ENCODE data around the gene SNX17. TPM values are rescaled to one million over a fixed set of nuclear protein-coding genes. Genes with fewer than 3 reads are reported as not detected.
"Not testable (repeated sequence)": the region's sequence is repeated elsewhere in the genome, so short reads cannot be mapped to it uniquely, and the experiment has no call there.

The SNX17 gene
- total and polyA plus RNA-seq, 4 donors, result 77.8 to 92.6 (median 85.0) TPM

DNA sequence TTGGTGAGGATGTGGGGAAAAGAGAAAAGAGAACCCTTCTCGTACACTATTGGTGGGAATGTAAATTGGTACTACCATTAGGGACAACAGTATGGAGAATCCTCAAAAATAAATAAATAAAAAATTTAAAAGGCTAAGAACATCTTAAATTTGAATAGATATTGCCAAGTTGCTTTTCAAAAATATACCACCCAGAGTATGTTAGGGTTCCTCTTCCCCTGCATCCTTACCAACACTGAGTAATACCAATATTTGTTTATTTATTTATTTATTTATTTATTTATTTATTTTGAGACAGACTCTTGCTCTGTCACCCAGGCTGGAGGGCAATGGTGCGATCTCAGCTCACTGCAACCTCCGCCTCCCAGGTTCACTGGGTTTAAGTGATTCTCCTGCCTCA, 52.5 kb downstream of the SNX17 start:
- no peaks in the 10 kb centered on the region for H3K4me1 ChIP-seq (ENCODE audit: control insufficient read depth in 1 of 2, insufficient read depth in 2 of 2, low read length in 2 of 2)
- H3K27me3 ChIP-seq (ENCODE audit: control insufficient read depth in 1 of 2, insufficient read depth in 2 of 2, low read length in 1 of 2), result no peaks in the 10 kb centered on the region
- 95 to 99% methylated on average over 3 of the region's 3 CpGs for WGBS, 2 donors
- intact Hi-C loops (cut with DNase I), result no loop called here
- ATAC-seq (ENCODE audit: low FRiP score) (no peak), DNase-seq (no peak)
- no peak overlapping the region for H3K27ac ChIP-seq (ENCODE audit: low read depth in 1 of 2, low read length in 2 of 2)
- no peaks in the 10 kb centered on the region for H3K36me3 ChIP-seq (ENCODE audit: control insufficient read depth in 1 of 2, insufficient read depth in 2 of 2, low read length in 1 of 2)
- no peaks in the 10 kb centered on the region for H3K9me3 ChIP-seq (ENCODE audit: control insufficient read depth, low read length)
- no peak overlapping the region for H3K4me3 ChIP-seq (ENCODE audit: low read length in 2 of 2)

DNA sequence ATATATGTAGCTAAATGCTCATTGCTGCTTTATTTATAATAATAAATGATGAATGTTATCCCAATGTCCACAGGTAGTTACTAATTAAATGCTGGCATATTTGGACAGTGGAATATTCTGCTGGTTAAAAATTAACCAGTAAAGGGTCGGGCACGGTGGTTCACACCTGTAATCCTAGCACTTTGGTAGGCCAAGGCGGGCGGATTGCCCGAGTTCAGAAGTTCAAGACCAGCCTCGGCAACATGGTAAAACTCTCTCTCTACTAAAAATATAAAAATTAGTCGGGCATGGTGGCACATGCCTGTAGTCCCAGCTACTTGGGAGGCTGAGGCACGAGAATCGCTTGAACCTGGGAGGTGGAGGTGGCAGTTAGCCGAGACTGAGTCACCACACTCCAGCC, 54.6 kb downstream of the SNX17 start:
- not testable (repeated sequence) for H3K4me3 ChIP-seq (ENCODE audit: low read length in 2 of 2); ATAC-seq (ENCODE audit: low FRiP score); DNase-seq; H3K27ac ChIP-seq (ENCODE audit: low read depth in 1 of 2, low read length in 2 of 2); H3K27me3 ChIP-seq (ENCODE audit: control insufficient read depth in 1 of 2, insufficient read depth in 2 of 2, low read length in 1 of 2); H3K4me1 ChIP-seq (ENCODE audit: control insufficient read depth in 1 of 2, insufficient read depth in 2 of 2, low read length in 2 of 2); H3K36me3 ChIP-seq (ENCODE audit: control insufficient read depth in 1 of 2, insufficient read depth in 2 of 2, low read length in 1 of 2); H3K9me3 ChIP-seq (ENCODE audit: control insufficient read depth, low read length)
- WGBS, 2 donors, result 92 to 93% methylated on average over 10 of the region's 10 CpGs
- intact Hi-C loops (cut with DNase I), result loop anchor here in 1 of 2 donors (5.0 kb wide), 1 partner anchor 67 kb away; no protein-coding TSS in a partner anchor

Other genes starting within 250 kb of the SNX17 start
- gene ABHD1, start 246.8 kb upstream of the SNX17 start, total RNA-seq, result under 1 TPM in 1 of 2 donors, not detected in 1; 0.90 TPM
- under 1 TPM in 1 of 2 donors, not detected in 1; 0.08 TPM for gene ABHD1, start 246.8 kb upstream of the SNX17 start, polyA plus RNA-seq
- 10 to 100 TPM; 42.1 to 48.1 TPM for gene PREB, start 236.0 kb upstream of the SNX17 start, total RNA-seq
- gene PREB, start 236.0 kb upstream of the SNX17 start, polyA plus RNA-seq, result 10 to 100 TPM; 24.9 to 46.3 TPM
- not detected for gene PRR30, start 231.2 kb upstream of the SNX17 start, total RNA-seq
- gene PRR30, start 231.2 kb upstream of the SNX17 start, polyA plus RNA-seq, result not detected
- 1 to 10 TPM in 1 of 2 donors, under 1 TPM in 1; 0.39 to 1.1 TPM for gene TCF23, start 221.6 kb upstream of the SNX17 start, total RNA-seq
- not detected for gene TCF23, start 221.6 kb upstream of the SNX17 start, polyA plus RNA-seq
- 10 to 100 TPM; 66.9 to 93.8 TPM for gene ATRAID, start 158.6 kb upstream of the SNX17 start, total RNA-seq
- gene ATRAID, start 158.6 kb upstream of the SNX17 start, polyA plus RNA-seq, result 100 to 1,000 TPM; 144 to 176 TPM
- 10 to 100 TPM; 17.9 to 21.3 TPM for gene SLC5A6, start 158.3 kb upstream of the SNX17 start, total RNA-seq
- gene SLC5A6, start 158.3 kb upstream of the SNX17 start, polyA plus RNA-seq, result 10 to 100 TPM; 16.4 to 24.7 TPM
- 10 to 100 TPM; 19.5 to 29.7 TPM for gene CAD, start 153.2 kb upstream of the SNX17 start, total RNA-seq
- gene CAD, start 153.2 kb upstream of the SNX17 start, polyA plus RNA-seq, result 10 to 100 TPM in 1 of 2 donors, 1 to 10 TPM in 1; 6.9 to 16.9 TPM
- gene SLC30A3, start 107.6 kb upstream of the SNX17 start, total RNA-seq, result 1 to 10 TPM in 1 of 2 donors, under 1 TPM in 1; 0.78 to 1.8 TPM
- gene SLC30A3, start 107.6 kb upstream of the SNX17 start, polyA plus RNA-seq, result 10 to 100 TPM in 1 of 2 donors, 1 to 10 TPM in 1; 4.0 to 20.2 TPM
- not detected for gene DNAJC5G, start 95.2 kb upstream of the SNX17 start, total RNA-seq
- 1 to 10 TPM; 2.3 TPM for gene DNAJC5G, start 95.2 kb upstream of the SNX17 start, polyA plus RNA-seq
- gene TRIM54, start 88.2 kb upstream of the SNX17 start, total RNA-seq, result under 1 TPM; 0.18 to 0.39 TPM
- gene TRIM54, start 88.2 kb upstream of the SNX17 start, polyA plus RNA-seq, result 1 to 10 TPM; 1.4 to 5.0 TPM
- gene UCN, start 62.2 kb upstream of the SNX17 start, total RNA-seq, result 1 to 10 TPM; 1.2 to 2.2 TPM
- gene UCN, start 62.2 kb upstream of the SNX17 start, polyA plus RNA-seq, result 1 to 10 TPM in 1 of 2 donors, not detected in 1; 1.3 TPM
- gene MPV17, start 47.5 kb upstream of the SNX17 start, total RNA-seq, result 10 to 100 TPM; 49.9 to 68.7 TPM
- gene MPV17, start 47.5 kb upstream of the SNX17 start, polyA plus RNA-seq, result 10 to 100 TPM; 47.5 to 80.6 TPM
- 10 to 100 TPM; 42.7 to 60.9 TPM for gene GTF3C2, start 13.9 kb upstream of the SNX17 start, total RNA-seq
- 10 to 100 TPM; 17.0 to 20.3 TPM for gene GTF3C2, start 13.9 kb upstream of the SNX17 start, polyA plus RNA-seq
- gene EIF2B4, start 278 bp upstream of the SNX17 start, total RNA-seq, result 10 to 100 TPM; 32.2 to 42.7 TPM
- gene EIF2B4, start 278 bp upstream of the SNX17 start, polyA plus RNA-seq, result 10 to 100 TPM; 36.3 to 87.1 TPM
- gene ZNF513, start 10.1 kb downstream of the SNX17 start, total RNA-seq, result 10 to 100 TPM; 15.3 to 18.7 TPM
- gene ZNF513, start 10.1 kb downstream of the SNX17 start, polyA plus RNA-seq, result 10 to 100 TPM in 1 of 2 donors, 1 to 10 TPM in 1; 5.5 to 32.7 TPM
- gene PPM1G, start 39.0 kb downstream of the SNX17 start, total RNA-seq, result 10 to 100 TPM; 39.5 to 42.7 TPM
- gene PPM1G, start 39.0 kb downstream of the SNX17 start, polyA plus RNA-seq, result 10 to 100 TPM; 37.3 to 40.7 TPM
- gene NRBP1, start 58.0 kb downstream of the SNX17 start, total RNA-seq, result 10 to 100 TPM; 94.5 to 99.8 TPM
- gene NRBP1, start 58.0 kb downstream of the SNX17 start, polyA plus RNA-seq, result 10 to 100 TPM; 51.2 to 81.2 TPM
- 1 to 10 TPM; 1.8 to 2.4 TPM for gene KRTCAP3, start 71.8 kb downstream of the SNX17 start, total RNA-seq
- gene KRTCAP3, start 71.8 kb downstream of the SNX17 start, polyA plus RNA-seq, result 10 to 100 TPM in 1 of 2 donors, 1 to 10 TPM in 1; 3.9 to 13.9 TPM
- gene IFT172, start 119.1 kb downstream of the SNX17 start, total RNA-seq, result 10 to 100 TPM; 24.8 to 45.7 TPM
- gene IFT172, start 119.1 kb downstream of the SNX17 start, polyA plus RNA-seq, result 10 to 100 TPM in 1 of 2 donors, 1 to 10 TPM in 1; 8.1 to 64.9 TPM
- 10 to 100 TPM; 12.1 to 18.6 TPM for gene FNDC4, start 124.6 kb downstream of the SNX17 start, total RNA-seq
- 10 to 100 TPM; 21.4 to 39.0 TPM for gene FNDC4, start 124.6 kb downstream of the SNX17 start, polyA plus RNA-seq
- gene GCKR, start 126.2 kb downstream of the SNX17 start, total RNA-seq, result 1 to 10 TPM in 1 of 2 donors, under 1 TPM in 1; 0.69 to 2.4 TPM
- 1 to 10 TPM in 1 of 2 donors, under 1 TPM in 1; 0.13 to 7.7 TPM for gene GCKR, start 126.2 kb downstream of the SNX17 start, polyA plus RNA-seq
- gene ZNF512, start 212.4 kb downstream of the SNX17 start, total RNA-seq, result 10 to 100 TPM; 29.5 to 41.7 TPM
- gene ZNF512, start 212.4 kb downstream of the SNX17 start, polyA plus RNA-seq, result 10 to 100 TPM; 12.1 to 21.2 TPM

All from aorta (tissue), 5 donors.